Measurements from ENCODE around the gene FOXP1. TPM values are rescaled to one million over a fixed set of nuclear protein-coding genes. Genes with fewer than 3 reads are reported as not detected.

FOXP1 gene
- total and polyA plus RNA-seq, 2 of the 13 experiments (the other 11 are each of a cell fraction or from before 2014, with no cell fraction given): 40.4 to 59.0 TPM

DNA sequence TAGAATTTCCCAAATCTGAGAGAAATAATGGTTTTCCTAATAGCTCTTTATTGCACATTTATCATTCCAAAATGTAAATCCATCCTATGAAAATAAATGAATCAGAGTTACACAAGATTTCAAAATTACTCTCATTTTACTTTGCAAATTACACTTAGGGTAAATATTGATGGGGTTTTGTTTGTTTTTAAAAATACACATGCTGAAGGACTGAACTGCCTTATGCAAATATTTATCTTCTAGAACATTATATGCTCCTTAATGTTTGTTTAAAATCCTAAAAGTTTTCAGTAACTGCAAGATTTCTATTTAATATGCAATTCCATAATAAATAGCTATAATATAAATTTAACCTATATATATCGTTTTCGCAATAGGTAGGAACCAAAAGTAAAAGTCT is 38.2 kb downstream of the FOXP1 start (continued):
- TF ChIP-seq ZNF775 (CRISPR knock-in tag; IDR thresholded peaks at IDR 0.05; ENCODE audit: borderline replicate concordance) (no peak), ZNF782 (CRISPR knock-in tag; IDR thresholded peaks at IDR 0.05; ENCODE audit: borderline replicate concordance) (no peak), ZNF331 (CRISPR knock-in tag; IDR thresholded peaks at IDR 0.05) (no peak), MYC (CRISPR knock-in tag; IDR thresholded peaks at IDR 0.05; ENCODE audit: borderline replicate concordance) (no peak), CHCHD3 (CRISPR knock-in tag; IDR thresholded peaks at IDR 0.05) (no peak), MXI1 (IDR thresholded peaks at IDR 0.05; ENCODE audit: borderline replicate concordance, low read depth, low read length) (no peak), SYNCRIP (IDR thresholded peaks at IDR 0.05; ENCODE audit: insufficient read depth, low read depth, low read length) (no peak), FOXP1 (IDR thresholded peaks at IDR 0.05) (no peak), FOXP1 (CRISPR knock-in tag; IDR thresholded peaks at IDR 0.05) (peak; percentile 51; the same call in 1 of the 2 replicates), TEAD2 (CRISPR knock-in tag; IDR thresholded peaks at IDR 0.05) (no peak), NR2F1 (CRISPR knock-in tag; IDR thresholded peaks at IDR 0.05) (no peak), PHF5A (CRISPR knock-in tag; IDR thresholded peaks at IDR 0.05; ENCODE audit: low read depth, unreplicated experiment) (no peak), CBX1 (IDR thresholded peaks at IDR 0.05; ENCODE audit: low read depth) (no peak), HIVEP1 (CRISPR knock-in tag; IDR thresholded peaks at IDR 0.05) (no peak), ZNF549 (CRISPR knock-in tag; IDR thresholded peaks at IDR 0.05) (no peak), ZSCAN12 (CRISPR knock-in tag; IDR thresholded peaks at IDR 0.05) (no peak)
- TF ChIP-seq, protein P1, sequence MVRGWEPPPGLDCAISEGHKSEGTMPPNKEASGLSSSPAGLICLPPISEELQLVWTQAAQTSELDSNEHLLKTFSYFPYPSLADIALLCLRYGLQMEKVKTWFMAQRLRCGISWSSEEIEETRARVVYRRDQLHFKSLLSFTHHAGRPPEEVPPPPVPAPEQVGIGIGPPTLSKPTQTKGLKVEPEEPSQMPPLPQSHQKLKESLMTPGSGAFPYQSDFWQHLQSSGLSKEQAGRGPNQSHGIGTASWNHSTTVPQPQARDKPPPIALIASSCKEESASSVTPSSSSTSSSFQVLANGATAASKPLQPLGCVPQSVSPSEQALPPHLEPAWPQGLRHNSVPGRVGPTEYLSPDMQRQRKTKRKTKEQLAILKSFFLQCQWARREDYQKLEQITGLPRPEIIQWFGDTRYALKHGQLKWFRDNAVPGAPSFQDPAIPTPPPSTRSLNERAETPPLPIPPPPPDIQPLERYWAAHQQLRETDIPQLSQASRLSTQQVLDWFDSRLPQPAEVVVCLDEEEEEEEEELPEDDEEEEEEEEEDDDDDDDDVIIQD (CRISPR knock-in tag; IDR thresholded peaks at IDR 0.05; ENCODE audit: low read depth): no peak
- TF ChIP-seq, protein P2, sequence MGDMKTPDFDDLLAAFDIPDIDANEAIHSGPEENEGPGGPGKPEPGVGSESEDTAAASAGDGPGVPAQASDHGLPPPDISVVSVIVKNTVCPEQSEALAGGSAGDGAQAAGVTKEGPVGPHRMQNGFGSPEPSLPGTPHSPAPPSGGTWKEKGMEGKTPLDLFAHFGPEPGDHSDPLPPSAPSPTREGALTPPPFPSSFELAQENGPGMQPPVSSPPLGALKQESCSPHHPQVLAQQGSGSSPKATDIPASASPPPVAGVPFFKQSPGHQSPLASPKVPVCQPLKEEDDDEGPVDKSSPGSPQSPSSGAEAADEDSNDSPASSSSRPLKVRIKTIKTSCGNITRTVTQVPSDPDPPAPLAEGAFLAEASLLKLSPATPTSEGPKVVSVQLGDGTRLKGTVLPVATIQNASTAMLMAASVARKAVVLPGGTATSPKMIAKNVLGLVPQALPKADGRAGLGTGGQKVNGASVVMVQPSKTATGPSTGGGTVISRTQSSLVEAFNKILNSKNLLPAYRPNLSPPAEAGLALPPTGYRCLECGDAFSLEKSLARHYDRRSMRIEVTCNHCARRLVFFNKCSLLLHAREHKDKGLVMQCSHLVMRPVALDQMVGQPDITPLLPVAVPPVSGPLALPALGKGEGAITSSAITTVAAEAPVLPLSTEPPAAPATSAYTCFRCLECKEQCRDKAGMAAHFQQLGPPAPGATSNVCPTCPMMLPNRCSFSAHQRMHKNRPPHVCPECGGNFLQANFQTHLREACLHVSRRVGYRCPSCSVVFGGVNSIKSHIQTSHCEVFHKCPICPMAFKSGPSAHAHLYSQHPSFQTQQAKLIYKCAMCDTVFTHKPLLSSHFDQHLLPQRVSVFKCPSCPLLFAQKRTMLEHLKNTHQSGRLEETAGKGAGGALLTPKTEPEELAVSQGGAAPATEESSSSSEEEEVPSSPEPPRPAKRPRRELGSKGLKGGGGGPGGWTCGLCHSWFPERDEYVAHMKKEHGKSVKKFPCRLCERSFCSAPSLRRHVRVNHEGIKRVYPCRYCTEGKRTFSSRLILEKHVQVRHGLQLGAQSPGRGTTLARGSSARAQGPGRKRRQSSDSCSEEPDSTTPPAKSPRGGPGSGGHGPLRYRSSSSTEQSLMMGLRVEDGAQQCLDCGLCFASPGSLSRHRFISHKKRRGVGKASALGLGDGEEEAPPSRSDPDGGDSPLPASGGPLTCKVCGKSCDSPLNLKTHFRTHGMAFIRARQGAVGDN (CRISPR knock-in tag; IDR thresholded peaks at IDR 0.05): no peak
- TF ChIP-seq, protein P3, sequence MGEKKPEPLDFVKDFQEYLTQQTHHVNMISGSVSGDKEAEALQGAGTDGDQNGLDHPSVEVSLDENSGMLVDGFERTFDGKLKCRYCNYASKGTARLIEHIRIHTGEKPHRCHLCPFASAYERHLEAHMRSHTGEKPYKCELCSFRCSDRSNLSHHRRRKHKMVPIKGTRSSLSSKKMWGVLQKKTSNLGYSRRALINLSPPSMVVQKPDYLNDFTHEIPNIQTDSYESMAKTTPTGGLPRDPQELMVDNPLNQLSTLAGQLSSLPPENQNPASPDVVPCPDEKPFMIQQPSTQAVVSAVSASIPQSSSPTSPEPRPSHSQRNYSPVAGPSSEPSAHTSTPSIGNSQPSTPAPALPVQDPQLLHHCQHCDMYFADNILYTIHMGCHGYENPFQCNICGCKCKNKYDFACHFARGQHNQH (CRISPR knock-in tag; IDR thresholded peaks at IDR 0.05): no peak
- TF ChIP-seq, protein P4, sequence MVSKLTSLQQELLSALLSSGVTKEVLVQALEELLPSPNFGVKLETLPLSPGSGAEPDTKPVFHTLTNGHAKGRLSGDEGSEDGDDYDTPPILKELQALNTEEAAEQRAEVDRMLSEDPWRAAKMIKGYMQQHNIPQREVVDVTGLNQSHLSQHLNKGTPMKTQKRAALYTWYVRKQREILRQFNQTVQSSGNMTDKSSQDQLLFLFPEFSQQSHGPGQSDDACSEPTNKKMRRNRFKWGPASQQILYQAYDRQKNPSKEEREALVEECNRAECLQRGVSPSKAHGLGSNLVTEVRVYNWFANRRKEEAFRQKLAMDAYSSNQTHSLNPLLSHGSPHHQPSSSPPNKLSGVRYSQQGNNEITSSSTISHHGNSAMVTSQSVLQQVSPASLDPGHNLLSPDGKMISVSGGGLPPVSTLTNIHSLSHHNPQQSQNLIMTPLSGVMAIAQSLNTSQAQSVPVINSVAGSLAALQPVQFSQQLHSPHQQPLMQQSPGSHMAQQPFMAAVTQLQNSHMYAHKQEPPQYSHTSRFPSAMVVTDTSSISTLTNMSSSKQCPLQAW (CRISPR knock-in tag; IDR thresholded peaks at IDR 0.05): no peak
- TF ChIP-seq, protein P5, sequence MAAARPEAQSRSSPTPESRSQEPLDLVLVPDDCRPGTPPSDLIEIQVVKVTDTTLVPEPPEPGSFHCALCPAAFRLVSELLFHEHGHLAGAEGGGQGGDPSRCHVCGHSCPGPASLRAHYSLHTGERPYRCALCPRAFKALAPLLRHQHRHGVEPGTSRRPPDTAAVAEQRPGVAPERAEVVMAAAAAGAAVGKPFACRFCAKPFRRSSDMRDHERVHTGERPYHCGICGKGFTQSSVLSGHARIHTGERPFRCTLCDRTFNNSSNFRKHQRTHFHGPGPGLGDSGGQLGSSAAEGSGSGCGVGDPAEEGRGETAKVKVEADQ (CRISPR knock-in tag; IDR thresholded peaks at IDR 0.05; ENCODE audit: borderline replicate concordance): no peak
- TF ChIP-seq, protein P6, sequence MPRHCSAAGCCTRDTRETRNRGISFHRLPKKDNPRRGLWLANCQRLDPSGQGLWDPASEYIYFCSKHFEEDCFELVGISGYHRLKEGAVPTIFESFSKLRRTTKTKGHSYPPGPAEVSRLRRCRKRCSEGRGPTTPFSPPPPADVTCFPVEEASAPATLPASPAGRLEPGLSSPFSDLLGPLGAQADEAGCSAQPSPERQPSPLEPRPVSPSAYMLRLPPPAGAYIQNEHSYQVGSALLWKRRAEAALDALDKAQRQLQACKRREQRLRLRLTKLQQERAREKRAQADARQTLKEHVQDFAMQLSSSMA (CRISPR knock-in tag; IDR thresholded peaks at IDR 0.05): no peak
